Activated B cell treated with CpG ODN at 0.5 μM for 24 hours (primary cell): Measurements from ENCODE around the gene CEP55. TPM values are rescaled to one million over a fixed set of nuclear protein-coding genes. Genes with fewer than 3 reads are reported as not detected.

ENCODE experiments used
- ATAC-seq: fragments of 200-7000 bp; cut with Tn5 transposase; one replicate; pipeline ENCODE4 v1.10.0; 2021; ENCODE audit warnings: low read depth, mild to moderate bottlenecking, moderate library complexity
- CTCF ChIA-PET: fragments of 350-600 bp; sonication (Branson Sonifier 250); formaldehyde crosslinking; loops from one replicate; lab custom pipeline; 2021; ENCODE audit warnings: antibody characterized with exemption; lab: Charles Lee
- POLR2A ChIA-PET: fragments of 350-600 bp; sonication (Branson Sonifier 250); formaldehyde crosslinking; loops from one replicate; lab custom pipeline; 2021; ENCODE audit warnings: antibody characterized with exemption; lab: Charles Lee
- DNase-seq: peaks from one replicate; pipeline ENCODE4 v3.0.0; 2022
- H3K27ac Mint-ChIP-seq: one replicate; pipeline ENCODE4 v1.8.0; 2020; ENCODE audit warnings: mixed read lengths
- H3K27me3 Mint-ChIP-seq: one replicate; pipeline ENCODE4 v1.8.0; 2021; ENCODE audit warnings: mixed read lengths
- H3K36me3 Mint-ChIP-seq: one replicate; pipeline ENCODE4 v1.8.0; 2021; ENCODE audit warnings: low read depth, mixed read lengths
- H3K4me1 Mint-ChIP-seq: one replicate; pipeline ENCODE4 v1.8.0; 2021; ENCODE audit warnings: mixed read lengths
- H3K4me3 Mint-ChIP-seq: one replicate; pipeline ENCODE4 v1.8.0; 2020; ENCODE audit warnings: mild to moderate bottlenecking, mixed read lengths
- H3K9me3 Mint-ChIP-seq: one replicate; pipeline ENCODE4 v1.8.0; 2020; ENCODE audit warnings: mixed read lengths
- CTCF ChIP-seq: fragments of 200-600 bp; IDR thresholded peaks from one replicate; pipeline ENCODE4 v1.8.0; 2022; ENCODE audit warnings: antibody characterized with exemption, mild to moderate bottlenecking
- intact Hi-C: fragments of 100-400 bp; cut with micrococcal nuclease; formaldehyde crosslinking; loops from one replicate; pipeline ENCODE4 v1.15.1; 2024
- total RNA-seq: library from RNA; stranded (reverse); gene quantifications from 2 replicates; pipeline ENCODE4 v1.2.3, GENCODE V29; 2022

CEP55 gene
- total RNA-seq, 1 donor from 2014 or later = 1.6 TPM

GRCh38 chr10:93503075-93503474 lies 6.7 kb downstream of the CEP55 start:
- Mint-ChIP-seq H3K4me1 (peaks cover 2% of the 10 kb centered on the region), H3K9me3 (no peaks in the 10 kb centered on the region), H3K36me3 (no peaks in the 10 kb centered on the region), H3K27ac (no peak overlapping the region), H3K27me3 (no peaks in the 10 kb centered on the region), H3K4me3 (no peak overlapping the region)
- no peak for DNase-seq
- intact Hi-C loops = no loop called here
- CTCF ChIA-PET = interaction anchor here (0.8 to 3.0 kb wide), 3 partner anchors 8 to 127 kb away, joined by 3 to 9 read pairs (median 7); no protein-coding TSS in a partner anchor
- POLR2A ChIA-PET = interaction anchor here (0.6 kb wide), 1 partner anchor 285 kb away, joined by 3 read pairs; no protein-coding TSS in a partner anchor
- no peak for ATAC-seq
- no peak for TF ChIP-seq CTCF

GRCh38 chr10:93505075-93505474 lies 8.7 kb downstream of the CEP55 start:
- TF ChIP-seq CTCF = no peak
- Mint-ChIP-seq H3K27me3 (no peaks in the 10 kb centered on the region), H3K4me3 (no peak overlapping the region), H3K27ac (no peak overlapping the region), H3K4me1 (no peaks in the 10 kb centered on the region), H3K9me3 (no peaks in the 10 kb centered on the region), H3K36me3 (no peaks in the 10 kb centered on the region)
- POLR2A ChIA-PET = interaction anchor here (0.8 kb wide), 1 partner anchor 9 kb away, joined by 4 read pairs; the partner anchor contains the start of gene CEP55
- ATAC-seq (no peak), DNase-seq (no peak)
- CTCF ChIA-PET = no interaction called here
- intact Hi-C loops = no loop called here

GRCh38 chr10:93509816-93510215 lies 13.4 kb downstream of the CEP55 start:
- no peak for DNase-seq
- no peak for ATAC-seq
- Mint-ChIP-seq H3K27ac (no peak overlapping the region), H3K4me1 (no peaks in the 10 kb centered on the region), H3K27me3 (no peaks in the 10 kb centered on the region), H3K4me3 (no peak overlapping the region), H3K9me3 (no peaks in the 10 kb centered on the region), H3K36me3 (no peaks in the 10 kb centered on the region)
- CTCF ChIA-PET = interaction anchor here (1.4 to 6.3 kb wide), 2 partner anchors 27 to 134 kb away, joined by 4 to 85 read pairs; no protein-coding TSS in a partner anchor
- intact Hi-C loops = no loop called here
- POLR2A ChIA-PET = no interaction called here
- TF ChIP-seq CTCF = no peak

GRCh38 chr10:93512565-93512964 lies 16.2 kb downstream of the CEP55 start:
- ATAC-seq = no peak
- intact Hi-C loops = no loop called here
- no peak for DNase-seq
- no peaks in the 10 kb centered on the region for H3K9me3 Mint-ChIP-seq
- TF ChIP-seq CTCF = no peak
- ChIA-PET POLR2A (no interaction called here), CTCF (interaction anchor here (0.6 to 6.3 kb wide), 3 partner anchors 30 to 136 kb away, joined by 3 to 85 read pairs (median 4); no protein-coding TSS in a partner anchor)
- no peak overlapping the region for H3K4me3 Mint-ChIP-seq
- H3K36me3 Mint-ChIP-seq = no peaks in the 10 kb centered on the region
- no peaks in the 10 kb centered on the region for H3K27me3 Mint-ChIP-seq
- H3K4me1 Mint-ChIP-seq = peaks cover 9% of the 10 kb centered on the region
- no peak overlapping the region for H3K27ac Mint-ChIP-seq

- POLR2A ChIA-PET = no interaction called here
- Mint-ChIP-seq H3K27ac (no peak overlapping the region), H3K27me3 (no peaks in the 10 kb centered on the region), H3K36me3 (no peaks in the 10 kb centered on the region), H3K4me1 (peaks cover 9% of the 10 kb centered on the region), H3K9me3 (no peaks in the 10 kb centered on the region), H3K4me3 (no peak overlapping the region)
- ATAC-seq = no peak
- CTCF ChIA-PET = interaction anchor here (0.6 to 6.3 kb wide), 3 partner anchors 30 to 140 kb away, joined by 3 to 85 read pairs (median 4); no protein-coding TSS in a partner anchor
- DNase-seq = no peak
- no peak for TF ChIP-seq CTCF
- intact Hi-C loops = no loop called here
Observed at GRCh38 chr10:93513091-93513490, 16.7 kb downstream of the CEP55 start.
